ENCODE results near the gene WHRN. TPM values are rescaled to one million over a fixed set of nuclear protein-coding genes. Genes with fewer than 3 reads are reported as not detected.

The WHRN gene
- total and polyA plus RNA-seq, 4 donors, result 4.4 to 26.8 (median 16.8) TPM

GRCh38 chr9:114496011-114496410 lies 9.3 kb downstream of the WHRN start:
- peaks cover 27% of the 10 kb centered on the region for H3K4me1 ChIP-seq (ENCODE audit: control insufficient read depth, insufficient read depth, low read length)
- H3K9me3 ChIP-seq (ENCODE audit: control insufficient read depth, insufficient read depth, low read length), result no peaks in the 10 kb centered on the region
- no peak overlapping the region for H3K27ac ChIP-seq (ENCODE audit: low read depth, low read length)
- DNase-seq (ENCODE audit: low read depth in 4 of 6, low spot score in 6 of 6), result peak in 1 of 6 donors; percentile 57
- no peak overlapping the region for H3K4me3 ChIP-seq (ENCODE audit: low read depth, low read length)
- WGBS (ENCODE audit: insufficient coverage), result 40% methylated on average over 1 of the region's 4 CpGs
- H3K27me3 ChIP-seq (ENCODE audit: control insufficient read depth, insufficient read depth, low read length), result no peaks in the 10 kb centered on the region
- no peaks in the 10 kb centered on the region for H3K36me3 ChIP-seq (ENCODE audit: control insufficient read depth, insufficient read depth, low read length)

GRCh38 chr9:114494776-114495569 lies 10.3 kb downstream of the WHRN start:
- no peak for DNase-seq (ENCODE audit: low read depth in 4 of 6, low spot score in 6 of 6)
- Histone ChIP-seq H3K27me3 (ENCODE audit: control insufficient read depth, insufficient read depth, low read length) (no peaks in the 10 kb centered on the region), H3K9me3 (ENCODE audit: control insufficient read depth, insufficient read depth, low read length) (no peaks in the 10 kb centered on the region), H3K36me3 (ENCODE audit: control insufficient read depth, insufficient read depth, low read length) (no peaks in the 10 kb centered on the region), H3K4me3 (ENCODE audit: low read depth, low read length) (no peak overlapping the region), H3K27ac (ENCODE audit: low read depth, low read length) (no peak overlapping the region), H3K4me1 (ENCODE audit: control insufficient read depth, insufficient read depth, low read length) (peaks cover 19% of the 10 kb centered on the region)
- WGBS (ENCODE audit: insufficient coverage), result 88% methylated on average over 9 of the region's 12 CpGs

- Histone ChIP-seq H3K4me3 (ENCODE audit: low read depth, low read length) (no peak overlapping the region), H3K4me1 (ENCODE audit: control insufficient read depth, insufficient read depth, low read length) (peaks cover 13% of the 10 kb centered on the region), H3K36me3 (ENCODE audit: control insufficient read depth, insufficient read depth, low read length) (no peaks in the 10 kb centered on the region), H3K27me3 (ENCODE audit: control insufficient read depth, insufficient read depth, low read length) (no peaks in the 10 kb centered on the region), H3K27ac (ENCODE audit: low read depth, low read length) (no peak overlapping the region), H3K9me3 (ENCODE audit: control insufficient read depth, insufficient read depth, low read length) (no peaks in the 10 kb centered on the region)
- DNase-seq (ENCODE audit: low read depth in 4 of 6, low spot score in 6 of 6), result no peak
- WGBS (ENCODE audit: insufficient coverage), result 33% methylated on average over 5 of the region's 8 CpGs
Observed at GRCh38 chr9:114493521-114494184, 11.6 kb downstream of the WHRN start.

GRCh38 chr9:114492991-114493390 lies 12.3 kb downstream of the WHRN start:
- H3K4me1 ChIP-seq (ENCODE audit: control insufficient read depth, insufficient read depth, low read length), result peaks cover 10% of the 10 kb centered on the region
- no peaks in the 10 kb centered on the region for H3K9me3 ChIP-seq (ENCODE audit: control insufficient read depth, insufficient read depth, low read length)
- no peaks in the 10 kb centered on the region for H3K27me3 ChIP-seq (ENCODE audit: control insufficient read depth, insufficient read depth, low read length)
- 100% methylated on average over 3 of the region's 7 CpGs for WGBS (ENCODE audit: insufficient coverage)
- no peak overlapping the region for H3K4me3 ChIP-seq (ENCODE audit: low read depth, low read length)
- no peak for DNase-seq (ENCODE audit: low read depth in 4 of 6, low spot score in 6 of 6)
- H3K27ac ChIP-seq (ENCODE audit: low read depth, low read length), result no peak overlapping the region
- no peaks in the 10 kb centered on the region for H3K36me3 ChIP-seq (ENCODE audit: control insufficient read depth, insufficient read depth, low read length)

- Histone ChIP-seq H3K27me3 (ENCODE audit: control insufficient read depth, insufficient read depth, low read length) (no peaks in the 10 kb centered on the region), H3K4me3 (ENCODE audit: low read depth, low read length) (no peak overlapping the region), H3K27ac (ENCODE audit: low read depth, low read length) (no peak overlapping the region), H3K36me3 (ENCODE audit: control insufficient read depth, insufficient read depth, low read length) (no peaks in the 10 kb centered on the region), H3K4me1 (ENCODE audit: control insufficient read depth, insufficient read depth, low read length) (peaks cover 6% of the 10 kb centered on the region), H3K9me3 (ENCODE audit: control insufficient read depth, insufficient read depth, low read length) (no peaks in the 10 kb centered on the region)
- no peak for DNase-seq (ENCODE audit: low read depth in 4 of 6, low spot score in 6 of 6)
- WGBS (ENCODE audit: insufficient coverage), result 81% methylated on average over 13 of the region's 17 CpGs
Observed at GRCh38 chr9:114491430-114492003, 13.8 kb downstream of the WHRN start.

GRCh38 chr9:114489928-114490327 lies 15.3 kb downstream of the WHRN start:
- Histone ChIP-seq H3K27ac (ENCODE audit: low read depth, low read length) (no peak overlapping the region), H3K36me3 (ENCODE audit: control insufficient read depth, insufficient read depth, low read length) (no peaks in the 10 kb centered on the region), H3K4me3 (ENCODE audit: low read depth, low read length) (no peak overlapping the region), H3K27me3 (ENCODE audit: control insufficient read depth, insufficient read depth, low read length) (no peaks in the 10 kb centered on the region), H3K9me3 (ENCODE audit: control insufficient read depth, insufficient read depth, low read length) (no peaks in the 10 kb centered on the region), H3K4me1 (ENCODE audit: control insufficient read depth, insufficient read depth, low read length) (peaks cover 3% of the 10 kb centered on the region)
- 85% methylated on average over 10 of the region's 12 CpGs for WGBS (ENCODE audit: insufficient coverage)
- no peak for DNase-seq (ENCODE audit: low read depth in 4 of 6, low spot score in 6 of 6)

- no peak overlapping the region for H3K4me3 ChIP-seq (ENCODE audit: low read depth, low read length)
- H3K36me3 ChIP-seq (ENCODE audit: control insufficient read depth, insufficient read depth, low read length), result no peaks in the 10 kb centered on the region
- no peaks in the 10 kb centered on the region for H3K27me3 ChIP-seq (ENCODE audit: control insufficient read depth, insufficient read depth, low read length)
- H3K9me3 ChIP-seq (ENCODE audit: control insufficient read depth, insufficient read depth, low read length), result no peaks in the 10 kb centered on the region
- H3K4me1 ChIP-seq (ENCODE audit: control insufficient read depth, insufficient read depth, low read length), result no peaks in the 10 kb centered on the region
- no peak for DNase-seq (ENCODE audit: low read depth in 4 of 6, low spot score in 6 of 6)
- H3K27ac ChIP-seq (ENCODE audit: low read depth, low read length), result no peak overlapping the region
- WGBS (ENCODE audit: insufficient coverage), result 81% methylated on average over 3 of the region's 7 CpGs
Observed at GRCh38 chr9:114488398-114489129, 16.7 kb downstream of the WHRN start.

- Histone ChIP-seq H3K4me3 (ENCODE audit: low read depth, low read length) (no peak overlapping the region), H3K27ac (ENCODE audit: low read depth, low read length) (no peak overlapping the region), H3K36me3 (ENCODE audit: control insufficient read depth, insufficient read depth, low read length) (no peaks in the 10 kb centered on the region), H3K9me3 (ENCODE audit: control insufficient read depth, insufficient read depth, low read length) (no peaks in the 10 kb centered on the region), H3K4me1 (ENCODE audit: control insufficient read depth, insufficient read depth, low read length) (no peaks in the 10 kb centered on the region), H3K27me3 (ENCODE audit: control insufficient read depth, insufficient read depth, low read length) (no peaks in the 10 kb centered on the region)
- DNase-seq (ENCODE audit: low read depth in 4 of 6, low spot score in 6 of 6), result peak in 2 of 6 donors; percentile 74 to 82
- WGBS (ENCODE audit: insufficient coverage), result 68% methylated on average over 3 of the region's 6 CpGs
Observed at GRCh38 chr9:114487607-114488300, 17.5 kb downstream of the WHRN start.

Data from spinal cord (tissue), 10 donors.